Mononuclear cell (primary cell): ENCODE results near the gene PPTC7. TPM values are rescaled to one million over a fixed set of nuclear protein-coding genes. Genes with fewer than 3 reads are reported as not detected.

ENCODE experiments used
- H3K27me3 ChIP-seq: 2 replicates; pipeline ENCODE4 v1.6.0; 2011; ENCODE audit warnings: low read length, control low read depth; ENCODE audit not compliant: insufficient read depth
- H3K4me1 ChIP-seq: 2 replicates; pipeline ENCODE4 v1.5.1; 2011; ENCODE audit warnings: mild to moderate bottlenecking, low read length, control low read depth; ENCODE audit not compliant: insufficient read depth
- H3K4me3 ChIP-seq: 2 replicates; pipeline ENCODE4 v1.5.1; 2011; ENCODE audit warnings: mild to moderate bottlenecking, low read length, moderate library complexity
- H3K9me3 ChIP-seq: 2 replicates; pipeline ENCODE4 v1.5.1; 2011; ENCODE audit warnings: low read depth, mild to moderate bottlenecking, control low read depth, low read length
- total RNA-seq: library from RNA; depleted of rRNA; stranded (reverse); fragments of >200 nt; gene quantifications from one replicate; pipeline ENCODE4 v1.2.3, GENCODE V29; 2012

PPTC7 gene
- total RNA-seq, 1 donor, result 56.8 TPM

- Histone ChIP-seq H3K9me3 (no peaks in the 10 kb centered on the region), H3K4me1 (no peaks in the 10 kb centered on the region), H3K4me3 (no peak overlapping the region), H3K27me3 (no peaks in the 10 kb centered on the region)
Measured at GRCh38 chr12:110508071-110508586, 75.0 kb downstream of the PPTC7 start.

- Histone ChIP-seq H3K4me1 (peaks cover 20% of the 10 kb centered on the region), H3K27me3 (no peaks in the 10 kb centered on the region), H3K4me3 (no peak overlapping the region), H3K9me3 (no peaks in the 10 kb centered on the region)
Measured at GRCh38 chr12:110505332-110505731, 77.8 kb downstream of the PPTC7 start.

GRCh38 chr12:110503432-110503831, 79.7 kb downstream of the PPTC7 start:
- no peak overlapping the region for H3K4me3 ChIP-seq
- peaks cover 31% of the 10 kb centered on the region for H3K4me1 ChIP-seq
- no peaks in the 10 kb centered on the region for H3K27me3 ChIP-seq
- H3K9me3 ChIP-seq, result no peaks in the 10 kb centered on the region

- Histone ChIP-seq H3K9me3 (no peaks in the 10 kb centered on the region), H3K4me1 (peaks cover 31% of the 10 kb centered on the region), H3K4me3 (peak within 1 kb of the TSS; percentile 95), H3K27me3 (no peaks in the 10 kb centered on the region)
Measured at GRCh38 chr12:110501752-110502738, 81.1 kb downstream of the PPTC7 start, which contains the start of the genes RAD9B and VPS29. TSS of gene RAD9B (plus strand) at chr12:110502331. CDS start at chr12:110502338, 7 bp downstream. TSS of gene VPS29 (minus strand) at chr12:110502111. CDS start at chr12:110502051, 60 bp downstream.

- peaks cover 31% of the 10 kb centered on the region for H3K4me1 ChIP-seq
- H3K9me3 ChIP-seq, result no peaks in the 10 kb centered on the region
- H3K4me3 ChIP-seq, result peak overlapping the region; percentile 95
- H3K27me3 ChIP-seq, result no peaks in the 10 kb centered on the region
Measured at GRCh38 chr12:110501399-110501751, 81.7 kb downstream of the PPTC7 start.

- no peaks in the 10 kb centered on the region for H3K9me3 ChIP-seq
- H3K4me1 ChIP-seq, result peaks cover 31% of the 10 kb centered on the region
- no peaks in the 10 kb centered on the region for H3K27me3 ChIP-seq
- H3K4me3 ChIP-seq, result no peak overlapping the region
Measured at GRCh38 chr12:110498984-110499706, 84.0 kb downstream of the PPTC7 start.

Other genes starting within 250 kb of the PPTC7 start
- gene ANAPC7, start 179.6 kb downstream of the PPTC7 start, total RNA-seq, result 16.2 TPM
- 635 TPM for gene ARPC3, start 133.0 kb downstream of the PPTC7 start, total RNA-seq
- gene GPN3, start 115.1 kb downstream of the PPTC7 start, total RNA-seq, result 3.6 TPM
- 9.0 TPM for gene FAM216A, start 114.5 kb downstream of the PPTC7 start, total RNA-seq
- gene VPS29, start 81.2 kb downstream of the PPTC7 start, total RNA-seq, result 46.0 TPM
- 0.94 TPM for gene RAD9B, start 81.0 kb downstream of the PPTC7 start, total RNA-seq
- gene TCTN1, start 30.8 kb upstream of the PPTC7 start, total RNA-seq, result 7.9 TPM
- gene HVCN1, start 105.8 kb upstream of the PPTC7 start, total RNA-seq, result 18.5 TPM
- 158 TPM for gene PPP1CC, start 159.6 kb upstream of the PPTC7 start, total RNA-seq